Left lung (tissue), 10 donors: ENCODE measurements around the gene UNC13D. TPM values are rescaled to one million over a fixed set of nuclear protein-coding genes. Genes with fewer than 3 reads are reported as not detected.

Source experiments
- ATAC-seq: fragments of 200-7000 bp; cut with Tn5 transposase; one replicate; pipeline ENCODE4 v1.9.1; 2020; ENCODE audit warnings: moderate library complexity
- DNase-seq, 4 donors: peaks; one replicate each; pipeline ENCODE4 v3.0.0-alpha.2; 2013 to 2020
- H3K27ac ChIP-seq, 2 donors: fragments of 200-600 bp; sonication (generic) in 1 of 2; one replicate each; pipeline versions ENCODE4 v1.5.0 to v1.8.0; 2020 to 2021
- H3K27me3 ChIP-seq, 2 donors: fragments of 200-600 bp; sonication (generic) in 1 of 2; one replicate each; pipeline versions ENCODE4 v1.5.0 to v1.8.0; 2020 to 2021
- H3K36me3 ChIP-seq, 2 donors: fragments of 200-600 bp; sonication (generic) in 1 of 2; one replicate each; pipeline versions ENCODE4 v1.5.0 to v1.8.0; 2020 to 2021
- H3K4me1 ChIP-seq, 2 donors: fragments of 200-600 bp; one replicate each; pipeline ENCODE4 v1.8.0; 2021
- H3K4me3 ChIP-seq, 2 donors: fragments of 200-600 bp; sonication (generic) in 1 of 2; one replicate each; pipeline versions ENCODE4 v1.5.0 to v1.8.0; 2020 to 2021; ENCODE audit warnings: mild to moderate bottlenecking in 1 of 2
- H3K9me3 ChIP-seq, 2 donors: fragments of 200-600 bp; sonication (generic) in 1 of 2; one replicate each; pipeline versions ENCODE4 v1.5.0 to v1.8.0; 2020 to 2021
- intact Hi-C, 2 donors: fragments of 100-400 bp; cut with DNase I; formaldehyde crosslinking; loops; one replicate each; pipeline versions ENCODE4 v1.11.2 to v1.14.2; 2022
- microRNA-seq, 2 donors: library from miRNA; unstranded; fragments of <30 nt; microRNA quantifications; one replicate each; pipeline ENCODE4, GENCODE V29; 2019
- polyA plus RNA-seq, 6 donors: library from polyadenylated mRNA; unstranded; fragments of 120-200 nt; gene quantifications; one replicate each; pipeline ENCODE4 v1.2.1, GENCODE V29; 2013; ENCODE audit not compliant: insufficient read length in 6 of 6
- total RNA-seq, 2 donors: library from RNA; stranded (reverse); fragmentation: NEBNext Ultra II Directional; extraction: Animal tissue kit (Norgen Biotek cat#: 25700); gene quantifications; one replicate each; pipeline ENCODE4 v1.2.1, GENCODE V29; 2021
- TF ChIP-seq, protein P1 (sequence below), 2 donors: fragments of 200-600 bp; sonication (generic) in 1 of 2; IDR thresholded peaks; one replicate each; pipeline versions ENCODE4 v1.5.0 to v1.8.0; 2021; ENCODE audit warnings: antibody characterized with exemption in 2 of 2
- donor health status: DM: no; HTN: yes; CAD: no.
- donor health status: DM: no; HTN: no; CAD: no.

The UNC13D gene
- total and polyA plus RNA-seq, 8 donors = 24.9 to 91.4 (median 40.1) TPM

DNA sequence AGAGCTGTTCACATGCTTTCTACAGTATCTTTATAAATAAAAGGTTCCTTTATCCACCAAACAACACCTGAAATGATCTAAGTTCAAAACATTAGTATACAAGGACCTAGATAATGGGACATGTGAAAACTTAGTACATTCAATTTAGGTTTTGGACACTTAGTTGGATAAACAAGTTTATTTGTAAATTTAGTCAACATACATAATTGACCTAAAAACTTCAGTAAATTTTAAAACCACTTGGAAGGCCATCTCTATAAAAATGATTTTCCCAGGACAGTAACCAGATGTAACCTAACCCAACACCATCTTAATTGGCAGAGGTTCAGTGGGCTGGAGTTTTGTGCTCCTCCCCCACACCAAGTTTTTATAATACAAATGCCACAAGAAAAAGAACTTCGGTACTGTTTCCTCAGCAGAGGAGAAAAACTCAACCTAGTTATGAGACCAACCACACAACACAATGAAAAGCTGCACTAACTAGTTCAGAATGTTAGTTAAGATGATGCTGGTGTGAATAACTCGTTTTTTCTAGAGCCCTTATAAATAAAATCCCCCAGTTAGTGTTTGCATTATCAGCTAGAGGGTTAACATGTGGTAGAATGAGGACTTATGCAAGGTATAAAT is 66.8 kb downstream of the UNC13D start:
- H3K36me3 ChIP-seq = peaks cover 5 to 50% of the 10 kb centered on the region in 2 donors

More for the DNA sequence above, 66.8 kb downstream of the UNC13D start:
- Histone ChIP-seq H3K4me1 (peaks cover 10 to 46% of the 10 kb centered on the region in 2 donors), H3K27me3 (no peaks in the 10 kb centered on the region), H3K9me3 (no peaks in the 10 kb centered on the region), H3K4me3 (peak overlapping the region; percentile 64 to 93), H3K27ac (peak overlapping the region; percentile 16 to 99)
- no peak for ATAC-seq
- DNase-seq = no peak
- intact Hi-C loops = loop anchor here in 1 of 2 donors (10.0 kb wide), 1 partner anchor 117 kb away; the partner anchor contains the start of gene TRIM65
- TF ChIP-seq, protein P1, sequence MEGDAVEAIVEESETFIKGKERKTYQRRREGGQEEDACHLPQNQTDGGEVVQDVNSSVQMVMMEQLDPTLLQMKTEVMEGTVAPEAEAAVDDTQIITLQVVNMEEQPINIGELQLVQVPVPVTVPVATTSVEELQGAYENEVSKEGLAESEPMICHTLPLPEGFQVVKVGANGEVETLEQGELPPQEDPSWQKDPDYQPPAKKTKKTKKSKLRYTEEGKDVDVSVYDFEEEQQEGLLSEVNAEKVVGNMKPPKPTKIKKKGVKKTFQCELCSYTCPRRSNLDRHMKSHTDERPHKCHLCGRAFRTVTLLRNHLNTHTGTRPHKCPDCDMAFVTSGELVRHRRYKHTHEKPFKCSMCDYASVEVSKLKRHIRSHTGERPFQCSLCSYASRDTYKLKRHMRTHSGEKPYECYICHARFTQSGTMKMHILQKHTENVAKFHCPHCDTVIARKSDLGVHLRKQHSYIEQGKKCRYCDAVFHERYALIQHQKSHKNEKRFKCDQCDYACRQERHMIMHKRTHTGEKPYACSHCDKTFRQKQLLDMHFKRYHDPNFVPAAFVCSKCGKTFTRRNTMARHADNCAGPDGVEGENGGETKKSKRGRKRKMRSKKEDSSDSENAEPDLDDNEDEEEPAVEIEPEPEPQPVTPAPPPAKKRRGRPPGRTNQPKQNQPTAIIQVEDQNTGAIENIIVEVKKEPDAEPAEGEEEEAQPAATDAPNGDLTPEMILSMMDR (IDR thresholded peaks at IDR 0.05) = no peak

Small RNAs within 50 kb of the gene (microRNA-seq; reads per million reads assigned to microRNA genes)
- 0.34 to 1.1 reads per million in 2 donors for gene MIR4738

Other genes starting within 250 kb of the UNC13D start
- 1 to 10 TPM; 1.0 to 1.7 TPM for gene SMIM5, start 211.0 kb downstream of the UNC13D start, total RNA-seq
- gene SMIM5, start 211.0 kb downstream of the UNC13D start, polyA plus RNA-seq = 1 to 10 TPM; 1.7 to 3.4 (median 2.4) TPM
- gene RECQL5, start 177.2 kb downstream of the UNC13D start, total RNA-seq = 10 to 100 TPM; 28.5 to 35.5 TPM
- gene RECQL5, start 177.2 kb downstream of the UNC13D start, polyA plus RNA-seq = 10 to 100 TPM; 28.9 to 43.0 (median 35.8) TPM
- gene SAP30BP, start 177.1 kb downstream of the UNC13D start, total RNA-seq = 10 to 100 TPM; 58.9 to 80.8 TPM
- gene SAP30BP, start 177.1 kb downstream of the UNC13D start, polyA plus RNA-seq = 100 to 1,000 TPM in 5 of 6 donors, 10 to 100 TPM in 1; 97.7 to 111 (median 102) TPM
- 10 to 100 TPM; 44.1 to 54.8 TPM for gene ITGB4, start 122.9 kb downstream of the UNC13D start, total RNA-seq
- 10 to 100 TPM in 1 of 6 donors, 1 to 10 TPM in 5; 4.6 to 12.2 (median 8.9) TPM for gene ITGB4, start 122.9 kb downstream of the UNC13D start, polyA plus RNA-seq
- 10 to 100 TPM; 38.1 to 39.6 TPM for gene GALK1, start 79.2 kb downstream of the UNC13D start, total RNA-seq
- 10 to 100 TPM; 10.3 to 19.2 (median 15.0) TPM for gene GALK1, start 79.2 kb downstream of the UNC13D start, polyA plus RNA-seq
- 10 to 100 TPM; 19.8 to 24.6 TPM for gene UNK, start 59.6 kb downstream of the UNC13D start, total RNA-seq
- 10 to 100 TPM; 48.4 to 54.6 (median 50.6) TPM for gene UNK, start 59.6 kb downstream of the UNC13D start, polyA plus RNA-seq
- gene WBP2, start 10.9 kb upstream of the UNC13D start, total RNA-seq = 100 to 1,000 TPM; 119 to 132 TPM
- gene WBP2, start 10.9 kb upstream of the UNC13D start, polyA plus RNA-seq = 10 to 100 TPM; 64.1 to 78.0 (median 73.6) TPM
- gene TRIM47, start 34.2 kb upstream of the UNC13D start, total RNA-seq = 10 to 100 TPM; 43.0 to 63.8 TPM
- 10 to 100 TPM; 13.4 to 26.9 (median 20.3) TPM for gene TRIM47, start 34.2 kb upstream of the UNC13D start, polyA plus RNA-seq
- gene TRIM65, start 52.5 kb upstream of the UNC13D start, total RNA-seq = 10 to 100 TPM; 26.3 to 35.1 TPM
- 10 to 100 TPM; 15.8 to 30.9 (median 19.1) TPM for gene TRIM65, start 52.5 kb upstream of the UNC13D start, polyA plus RNA-seq
- gene MRPL38, start 60.5 kb upstream of the UNC13D start, total RNA-seq = 10 to 100 TPM; 80.5 to 81.8 TPM
- 10 to 100 TPM; 61.1 to 86.4 (median 71.7) TPM for gene MRPL38, start 60.5 kb upstream of the UNC13D start, polyA plus RNA-seq
- 10 to 100 TPM; 12.1 to 13.1 TPM for gene FBF1, start 96.6 kb upstream of the UNC13D start, total RNA-seq
- gene FBF1, start 96.6 kb upstream of the UNC13D start, polyA plus RNA-seq = 10 to 100 TPM in 1 of 6 donors, 1 to 10 TPM in 5; 7.3 to 11.4 (median 8.7) TPM
- gene ACOX1, start 134.8 kb upstream of the UNC13D start, total RNA-seq = 10 to 100 TPM; 81.0 TPM
- 10 to 100 TPM; 25.6 to 34.5 (median 29.4) TPM for gene ACOX1, start 134.8 kb upstream of the UNC13D start, polyA plus RNA-seq
- 10 to 100 TPM; 19.3 to 20.7 TPM for gene TEN1, start 134.8 kb upstream of the UNC13D start, total RNA-seq
- gene TEN1, start 134.8 kb upstream of the UNC13D start, polyA plus RNA-seq = 10 to 100 TPM; 24.5 to 32.2 (median 29.7) TPM
- 1 to 10 TPM; 5.4 to 6.1 TPM for gene CDK3, start 156.5 kb upstream of the UNC13D start, total RNA-seq
- 10 to 100 TPM; 14.1 to 23.3 (median 21.0) TPM for gene CDK3, start 156.5 kb upstream of the UNC13D start, polyA plus RNA-seq
- 10 to 100 TPM; 29.1 to 44.8 TPM for gene EVPL, start 182.9 kb upstream of the UNC13D start, total RNA-seq
- gene EVPL, start 182.9 kb upstream of the UNC13D start, polyA plus RNA-seq = 10 to 100 TPM; 23.3 to 53.1 (median 43.9) TPM
- gene SRP68, start 228.1 kb upstream of the UNC13D start, total RNA-seq = 10 to 100 TPM; 61.0 to 72.3 TPM
- 100 to 1,000 TPM in 2 of 6 donors, 10 to 100 TPM in 4; 95.0 to 104 (median 98.6) TPM for gene SRP68, start 228.1 kb upstream of the UNC13D start, polyA plus RNA-seq
- under 1 TPM in 1 of 2 donors, not detected in 1; 0.23 TPM for gene GALR2, start 230.4 kb upstream of the UNC13D start, total RNA-seq
- under 1 TPM in 2 of 6 donors, not detected in 4; 0.12 to 0.21 TPM for gene GALR2, start 230.4 kb upstream of the UNC13D start, polyA plus RNA-seq
- under 1 TPM in 1 of 2 donors, not detected in 1; 0.12 TPM for gene ZACN, start 234.8 kb upstream of the UNC13D start, total RNA-seq
- gene ZACN, start 234.8 kb upstream of the UNC13D start, polyA plus RNA-seq = 10 to 100 TPM; 16.4 to 27.5 (median 18.0) TPM